K562 (cell line): ENCODE measurements around the gene NUP88. TPM values are rescaled to one million over a fixed set of nuclear protein-coding genes. Genes with fewer than 3 reads are reported as not detected.

Experiments
- CREBBP ChIP-seq: IDR thresholded peaks from one replicate; pipeline ENCODE4 v1.6.1; 2012; ENCODE audit warnings: low read depth, mild to moderate bottlenecking, control low read depth, inconsistent platforms, low read length
- HDAC1 ChIP-seq, 2 experiments: fragments of 450-650 bp; IDR thresholded peaks; 2 replicates each; pipeline ENCODE4 v1.6.1; 2016 to 2017; ENCODE audit warnings: inconsistent platforms in 1 of 2, mild to moderate bottlenecking in 1 of 2, moderate library complexity in 1 of 2
- KDM4B ChIP-seq, 2 experiments: fragments of 450-650 bp in 1 of 2; sonication (generic) in 1 of 2; IDR thresholded peaks; 2 replicates each; pipeline ENCODE4 v1.6.1; 2016 to 2017; ENCODE audit warnings: borderline replicate concordance in 2 of 2, antibody characterized with exemption in 1 of 2, low read depth in 1 of 2, mild to moderate bottlenecking in 1 of 2
- TCFL5 ChIP-seq: fragments of 250-450 bp; sonication (Bioruptor Pico); conservative IDR thresholded peaks from 2 replicates; pipeline ENCODE4 v1.6.1; 2021; ENCODE audit warnings: mild to moderate bottlenecking, moderate library complexity, matching md5 sums
- TRIM24 ChIP-seq, 2 experiments: fragments of 450-650 bp; IDR thresholded peaks; 2 replicates each; pipeline ENCODE4 v1.6.1; 2016
- ZNF174 ChIP-seq: fragments of 250-450 bp; sonication (Bioruptor Pico); IDR thresholded peaks from 2 replicates; pipeline ENCODE4 v1.4.0; 2020; ENCODE audit warnings: mild to moderate bottlenecking
- ZNF184 ChIP-seq: sonication (generic); formaldehyde crosslinking; IDR thresholded peaks from 2 replicates; pipeline ENCODE4 v1.5.0; 2020; ENCODE audit warnings: missing genetic modification reagents
- ZNF41 ChIP-seq: fragments of 250-450 bp; sonication (Bioruptor Pico); conservative IDR thresholded peaks from 2 replicates; pipeline ENCODE4 v1.4.0; 2020; ENCODE audit warnings: mild to moderate bottlenecking
- ZNF707 ChIP-seq: fragments of 250-450 bp; sonication (Bioruptor Pico); conservative IDR thresholded peaks from 2 replicates; pipeline ENCODE4 v1.8.0; 2022; ENCODE audit warnings: inconsistent platforms, mild to moderate bottlenecking, moderate library complexity
- polyA plus RNA-seq, 8 experiments: library from polyadenylated mRNA; depleted of rRNA in 4 of 8; stranded (reverse) in 5 of 8; unstranded in 3 of 8; fragments of >200 nt; fragmentation: Nextera tagmentation in 2 of 8; fragmentation: Illumina TruSeq in 1 of 8; extraction: Ambion mirVana in 2 of 8; extraction: Trizol in 1 of 8; gene quantifications; 2 replicates each; pipeline versions ENCODE4 v1.2.1 to v1.2.3, GENCODE V29; 2011 to 2014; ENCODE audit warnings: inconsistent platforms in 1 of 8, missing spikeins in 1 of 8
- total RNA-seq, 7 experiments: library from RNA; depleted of rRNA in 6 of 7; stranded (reverse); fragments of >200 nt in 6 of 7; fragmentation: Illumina TruSeq in 2 of 7; extraction: Trizol in 2 of 7; gene quantifications; 2 replicates each; pipeline versions ENCODE4 v1.2.1 to v1.2.3, GENCODE V29; 2011 to 2021; ENCODE audit warnings: low replicate concordance in 1 of 7
- TF ChIP-seq, protein P1 (sequence below), 2 experiments: fragments of 450-650 bp; formaldehyde crosslinking in 1 of 2; IDR thresholded peaks; 2 replicates each; pipeline versions ENCODE4 v1.4.0 to v1.6.1; 2014 to 2020; ENCODE audit warnings: mild to moderate bottlenecking in 2 of 2, borderline replicate concordance in 1 of 2, low read depth in 1 of 2
- TF ChIP-seq, protein P2 (sequence below): conservative IDR thresholded peaks from 2 replicates; pipeline ENCODE4 v1.6.1; 2011; ENCODE audit warnings: low read depth, mild to moderate bottlenecking, low read length; ENCODE audit not compliant: control insufficient read depth
- TF ChIP-seq, protein P3 (sequence below): fragments of 450-650 bp; IDR thresholded peaks from 2 replicates; pipeline ENCODE4 v1.7.1; 2018; ENCODE audit warnings: mild to moderate bottlenecking, low read depth; ENCODE audit not compliant: partially characterized antibody
- TF ChIP-seq, protein P4 (sequence below): fragments of 450-650 bp; IDR thresholded peaks from 2 replicates; pipeline ENCODE4 v1.6.1; 2017; ENCODE audit warnings: mild to moderate bottlenecking, moderate library complexity

Gene NUP88
- total and polyA plus RNA-seq, 9 of the 15 experiments (the other 6 are each of a cell fraction or from before 2014, with no cell fraction given) = 59.9 to 160 (median 119) TPM

DNA sequence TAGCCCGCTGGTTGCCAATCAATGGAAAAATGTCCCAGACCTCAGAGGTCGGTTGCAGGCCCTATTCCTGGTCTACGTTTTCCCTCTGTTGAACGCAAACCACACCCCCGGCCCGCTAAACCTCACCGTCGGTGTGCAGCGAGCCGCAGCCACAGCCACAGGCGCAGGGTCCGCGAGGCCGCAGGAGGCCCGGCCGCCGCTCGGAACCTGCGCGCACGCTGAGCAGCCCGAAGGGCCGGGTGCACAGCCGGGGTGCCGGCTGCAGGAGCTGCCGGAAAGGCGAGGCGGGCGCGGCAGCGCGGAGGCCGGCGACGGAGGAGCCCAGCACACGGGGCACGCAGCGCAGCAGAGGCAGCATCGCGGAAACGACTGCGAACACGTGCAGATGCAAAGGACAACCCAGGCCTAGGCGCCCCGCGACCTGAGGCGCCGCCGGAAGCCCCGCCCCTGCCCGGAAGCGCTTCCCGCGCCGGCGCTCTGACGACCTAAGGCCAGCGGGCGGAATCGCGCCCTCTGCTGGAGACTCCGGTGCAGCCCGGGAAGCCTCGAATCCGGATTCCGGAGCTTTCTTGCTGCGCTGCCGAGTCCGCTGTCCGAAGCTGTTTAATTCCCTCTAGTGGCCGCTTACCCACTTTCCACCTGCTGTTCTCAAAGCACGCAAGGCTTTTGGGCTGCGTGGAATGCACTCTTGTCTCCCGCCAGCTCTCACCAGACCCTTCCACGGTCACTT, 19.4 kb upstream of the NUP88 start, which contains the start of gene C1QBP (continued):
- TF ChIP-seq, protein P1, sequence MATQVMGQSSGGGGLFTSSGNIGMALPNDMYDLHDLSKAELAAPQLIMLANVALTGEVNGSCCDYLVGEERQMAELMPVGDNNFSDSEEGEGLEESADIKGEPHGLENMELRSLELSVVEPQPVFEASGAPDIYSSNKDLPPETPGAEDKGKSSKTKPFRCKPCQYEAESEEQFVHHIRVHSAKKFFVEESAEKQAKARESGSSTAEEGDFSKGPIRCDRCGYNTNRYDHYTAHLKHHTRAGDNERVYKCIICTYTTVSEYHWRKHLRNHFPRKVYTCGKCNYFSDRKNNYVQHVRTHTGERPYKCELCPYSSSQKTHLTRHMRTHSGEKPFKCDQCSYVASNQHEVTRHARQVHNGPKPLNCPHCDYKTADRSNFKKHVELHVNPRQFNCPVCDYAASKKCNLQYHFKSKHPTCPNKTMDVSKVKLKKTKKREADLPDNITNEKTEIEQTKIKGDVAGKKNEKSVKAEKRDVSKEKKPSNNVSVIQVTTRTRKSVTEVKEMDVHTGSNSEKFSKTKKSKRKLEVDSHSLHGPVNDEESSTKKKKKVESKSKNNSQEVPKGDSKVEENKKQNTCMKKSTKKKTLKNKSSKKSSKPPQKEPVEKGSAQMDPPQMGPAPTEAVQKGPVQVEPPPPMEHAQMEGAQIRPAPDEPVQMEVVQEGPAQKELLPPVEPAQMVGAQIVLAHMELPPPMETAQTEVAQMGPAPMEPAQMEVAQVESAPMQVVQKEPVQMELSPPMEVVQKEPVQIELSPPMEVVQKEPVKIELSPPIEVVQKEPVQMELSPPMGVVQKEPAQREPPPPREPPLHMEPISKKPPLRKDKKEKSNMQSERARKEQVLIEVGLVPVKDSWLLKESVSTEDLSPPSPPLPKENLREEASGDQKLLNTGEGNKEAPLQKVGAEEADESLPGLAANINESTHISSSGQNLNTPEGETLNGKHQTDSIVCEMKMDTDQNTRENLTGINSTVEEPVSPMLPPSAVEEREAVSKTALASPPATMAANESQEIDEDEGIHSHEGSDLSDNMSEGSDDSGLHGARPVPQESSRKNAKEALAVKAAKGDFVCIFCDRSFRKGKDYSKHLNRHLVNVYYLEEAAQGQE (IDR thresholded peaks at IDR 0.05; ENCODE audit: borderline replicate concordance) = peak; percentile 76
- TF ChIP-seq, protein P1 (CRISPR knock-in tag; IDR thresholded peaks at IDR 0.05; ENCODE audit: low read depth) = peak; percentile 76; the same call in 1 of the 2 replicates
- TF ChIP-seq, protein P2, sequence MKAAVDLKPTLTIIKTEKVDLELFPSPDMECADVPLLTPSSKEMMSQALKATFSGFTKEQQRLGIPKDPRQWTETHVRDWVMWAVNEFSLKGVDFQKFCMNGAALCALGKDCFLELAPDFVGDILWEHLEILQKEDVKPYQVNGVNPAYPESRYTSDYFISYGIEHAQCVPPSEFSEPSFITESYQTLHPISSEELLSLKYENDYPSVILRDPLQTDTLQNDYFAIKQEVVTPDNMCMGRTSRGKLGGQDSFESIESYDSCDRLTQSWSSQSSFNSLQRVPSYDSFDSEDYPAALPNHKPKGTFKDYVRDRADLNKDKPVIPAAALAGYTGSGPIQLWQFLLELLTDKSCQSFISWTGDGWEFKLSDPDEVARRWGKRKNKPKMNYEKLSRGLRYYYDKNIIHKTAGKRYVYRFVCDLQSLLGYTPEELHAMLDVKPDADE = peak; percentile 70
- no peak for TF ChIP-seq TRIM24 (IDR thresholded peaks at IDR 0.05)
- TF ChIP-seq ZNF41 (CRISPR knock-in tag) = no peak
- peak in 1 of 2 experiments; percentile 85; a peak in 2 of 4 replicates for TF ChIP-seq HDAC1 (IDR thresholded peaks at IDR 0.05)
- TF ChIP-seq, protein P3, sequence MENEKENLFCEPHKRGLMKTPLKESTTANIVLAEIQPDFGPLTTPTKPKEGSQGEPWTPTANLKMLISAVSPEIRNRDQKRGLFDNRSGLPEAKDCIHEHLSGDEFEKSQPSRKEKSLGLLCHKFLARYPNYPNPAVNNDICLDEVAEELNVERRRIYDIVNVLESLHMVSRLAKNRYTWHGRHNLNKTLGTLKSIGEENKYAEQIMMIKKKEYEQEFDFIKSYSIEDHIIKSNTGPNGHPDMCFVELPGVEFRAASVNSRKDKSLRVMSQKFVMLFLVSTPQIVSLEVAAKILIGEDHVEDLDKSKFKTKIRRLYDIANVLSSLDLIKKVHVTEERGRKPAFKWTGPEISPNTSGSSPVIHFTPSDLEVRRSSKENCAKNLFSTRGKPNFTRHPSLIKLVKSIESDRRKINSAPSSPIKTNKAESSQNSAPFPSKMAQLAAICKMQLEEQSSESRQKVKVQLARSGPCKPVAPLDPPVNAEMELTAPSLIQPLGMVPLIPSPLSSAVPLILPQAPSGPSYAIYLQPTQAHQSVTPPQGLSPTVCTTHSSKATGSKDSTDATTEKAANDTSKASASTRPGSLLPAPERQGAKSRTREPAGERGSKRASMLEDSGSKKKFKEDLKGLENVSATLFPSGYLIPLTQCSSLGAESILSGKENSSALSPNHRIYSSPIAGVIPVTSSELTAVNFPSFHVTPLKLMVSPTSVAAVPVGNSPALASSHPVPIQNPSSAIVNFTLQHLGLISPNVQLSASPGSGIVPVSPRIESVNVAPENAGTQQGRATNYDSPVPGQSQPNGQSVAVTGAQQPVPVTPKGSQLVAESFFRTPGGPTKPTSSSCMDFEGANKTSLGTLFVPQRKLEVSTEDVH = peak; percentile 50
- TF ChIP-seq TCFL5 (CRISPR knock-in tag) = no peak
- TF ChIP-seq, protein P4, sequence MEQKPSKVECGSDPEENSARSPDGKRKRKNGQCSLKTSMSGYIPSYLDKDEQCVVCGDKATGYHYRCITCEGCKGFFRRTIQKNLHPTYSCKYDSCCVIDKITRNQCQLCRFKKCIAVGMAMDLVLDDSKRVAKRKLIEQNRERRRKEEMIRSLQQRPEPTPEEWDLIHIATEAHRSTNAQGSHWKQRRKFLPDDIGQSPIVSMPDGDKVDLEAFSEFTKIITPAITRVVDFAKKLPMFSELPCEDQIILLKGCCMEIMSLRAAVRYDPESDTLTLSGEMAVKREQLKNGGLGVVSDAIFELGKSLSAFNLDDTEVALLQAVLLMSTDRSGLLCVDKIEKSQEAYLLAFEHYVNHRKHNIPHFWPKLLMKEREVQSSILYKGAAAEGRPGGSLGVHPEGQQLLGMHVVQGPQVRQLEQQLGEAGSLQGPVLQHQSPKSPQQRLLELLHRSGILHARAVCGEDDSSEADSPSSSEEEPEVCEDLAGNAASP = no peak
- no peak for TF ChIP-seq ZNF184 (CRISPR knock-in tag)
- 0 out of 4 replicates have a peak, but pooled peaks of 1 of the 2 experiments have one; percentile 29 for TF ChIP-seq KDM4B (IDR thresholded peaks at IDR 0.05; ENCODE audit: borderline replicate concordance in 2 of 2, low read depth in 1 of 2)
- TF ChIP-seq ZNF174 (CRISPR knock-in tag) = no peak
- TF ChIP-seq ZNF707 (CRISPR knock-in tag) = no peak
- no peak for TF ChIP-seq CREBBP
